Hepatocyte (in vitro differentiated cells): ENCODE measurements around the gene COQ4. TPM values are rescaled to one million over a fixed set of nuclear protein-coding genes. Genes with fewer than 3 reads are reported as not detected.

Experiments
- DNase-seq: peaks from one replicate; pipeline ENCODE4 v3.0.0-alpha.2; 2016; ENCODE audit warnings: low spot score
- H2AFZ ChIP-seq: fragments of 200-600 bp; sonication (generic); 2 replicates; pipeline ENCODE4 v1.6.0; 2016; ENCODE audit warnings: antibody characterized with exemption, mild to moderate bottlenecking
- H3K27ac ChIP-seq: fragments of 200-600 bp; sonication (generic); 2 replicates; pipeline ENCODE4 v1.5.1; 2016; ENCODE audit warnings: mild to moderate bottlenecking
- H3K27me3 ChIP-seq: fragments of 200-600 bp; sonication (generic); 2 replicates; pipeline ENCODE4 v1.6.1; 2016
- H3K36me3 ChIP-seq: fragments of 200-600 bp; sonication (generic); replicated peaks from 2 replicates; pipeline ENCODE4 v1.5.1; 2016; ENCODE audit warnings: low read depth; ENCODE audit not compliant: insufficient read depth
- H3K4me1 ChIP-seq: fragments of 200-600 bp; sonication (generic); 2 replicates; pipeline ENCODE4 v1.5.1; 2016; ENCODE audit warnings: mild to moderate bottlenecking, moderate library complexity; ENCODE audit not compliant: insufficient read depth
- H3K4me2 ChIP-seq: fragments of 200-600 bp; sonication (generic); 2 replicates; pipeline ENCODE4 v1.6.0; 2016
- H3K4me3 ChIP-seq: fragments of 200-600 bp; sonication (generic); 2 replicates; pipeline ENCODE4 v1.5.1; 2016; ENCODE audit warnings: mild to moderate bottlenecking
- H3K79me2 ChIP-seq: fragments of 200-600 bp; sonication (generic); 2 replicates; pipeline ENCODE4 v1.6.0; 2017; ENCODE audit warnings: mild to moderate bottlenecking
- H3K9me2 ChIP-seq: fragments of 200-600 bp; sonication (generic); replicated peaks from 2 replicates; pipeline ENCODE4 v1.6.0; 2017; ENCODE audit warnings: mild to moderate bottlenecking; ENCODE audit not compliant: insufficient read depth
- H3K9me3 ChIP-seq: fragments of 200-600 bp; sonication (generic); 2 replicates; pipeline ENCODE4 v1.5.1; 2016; ENCODE audit warnings: low read depth, mild to moderate bottlenecking
- H4K20me1 ChIP-seq: fragments of 200-600 bp; sonication (generic); 2 replicates; pipeline ENCODE4 v1.6.0; 2016; ENCODE audit warnings: mild to moderate bottlenecking; ENCODE audit not compliant: insufficient read depth, poor library complexity, severe bottlenecking
- EZH2 ChIP-seq: fragments of 200-600 bp; sonication (generic); IDR thresholded peaks from 2 replicates; pipeline ENCODE4 v1.6.1; 2016; ENCODE audit warnings: antibody characterized with exemption, mild to moderate bottlenecking, borderline replicate concordance
- EZH2phosphoT487 ChIP-seq: fragments of 200-600 bp; sonication (generic); IDR thresholded peaks from one replicate; pipeline ENCODE4 v1.6.1; 2018; ENCODE audit warnings: antibody characterized with exemption, mild to moderate bottlenecking, low read depth, moderate library complexity; ENCODE audit not compliant: unreplicated experiment, severe bottlenecking
- WGBS: methylation state at CpG from one replicate; pipeline ENCODE4 v1.1.6; 2016; ENCODE audit warnings: low lambda C conversion rate; ENCODE audit errors: missing lambda C conversion rate; 5-methylcytosine and 5-hydroxymethylcytosine counted together
- polyA plus RNA-seq: library from polyadenylated mRNA; unstranded; fragments of >200 nt; fragmentation: Nextera tagmentation; extraction: Ambion mirVana; gene quantifications from 2 replicates; pipeline ENCODE4 v1.2.1, GENCODE V29; 2016
- total RNA-seq: library from RNA; depleted of rRNA; stranded (reverse); fragments of >200 nt; gene quantifications from 2 replicates; pipeline ENCODE4 v1.2.3, GENCODE V29; 2014
- TF ChIP-seq, protein P1 (sequence below): fragments of 200-600 bp; sonication (generic); IDR thresholded peaks from 2 replicates; pipeline ENCODE4 v1.5.1; 2016; ENCODE audit warnings: antibody characterized with exemption, mild to moderate bottlenecking; ENCODE audit not compliant: poor library complexity

COQ4 gene
- total and polyA plus RNA-seq, 2 experiments from 2014 or later: 35.2 to 40.9 TPM

- no peaks in the 10 kb centered on the region for H3K9me2 ChIP-seq
- H3K4me1 ChIP-seq: peaks cover 11% of the 10 kb centered on the region
- no peak overlapping the region for H3K4me2 ChIP-seq
- no peaks in the 10 kb centered on the region for H3K27me3 ChIP-seq
- WGBS: 74% methylated on average over 8 of the region's 8 CpGs
- H3K4me3 ChIP-seq: no peak overlapping the region
- H3K36me3 ChIP-seq: no peaks in the 10 kb centered on the region
- H2AFZ ChIP-seq: no peak overlapping the region
- no peaks in the 10 kb centered on the region for H3K79me2 ChIP-seq
- no peaks in the 10 kb centered on the region for H4K20me1 ChIP-seq
- DNase-seq: no peak
- TF ChIP-seq, protein P1, sequence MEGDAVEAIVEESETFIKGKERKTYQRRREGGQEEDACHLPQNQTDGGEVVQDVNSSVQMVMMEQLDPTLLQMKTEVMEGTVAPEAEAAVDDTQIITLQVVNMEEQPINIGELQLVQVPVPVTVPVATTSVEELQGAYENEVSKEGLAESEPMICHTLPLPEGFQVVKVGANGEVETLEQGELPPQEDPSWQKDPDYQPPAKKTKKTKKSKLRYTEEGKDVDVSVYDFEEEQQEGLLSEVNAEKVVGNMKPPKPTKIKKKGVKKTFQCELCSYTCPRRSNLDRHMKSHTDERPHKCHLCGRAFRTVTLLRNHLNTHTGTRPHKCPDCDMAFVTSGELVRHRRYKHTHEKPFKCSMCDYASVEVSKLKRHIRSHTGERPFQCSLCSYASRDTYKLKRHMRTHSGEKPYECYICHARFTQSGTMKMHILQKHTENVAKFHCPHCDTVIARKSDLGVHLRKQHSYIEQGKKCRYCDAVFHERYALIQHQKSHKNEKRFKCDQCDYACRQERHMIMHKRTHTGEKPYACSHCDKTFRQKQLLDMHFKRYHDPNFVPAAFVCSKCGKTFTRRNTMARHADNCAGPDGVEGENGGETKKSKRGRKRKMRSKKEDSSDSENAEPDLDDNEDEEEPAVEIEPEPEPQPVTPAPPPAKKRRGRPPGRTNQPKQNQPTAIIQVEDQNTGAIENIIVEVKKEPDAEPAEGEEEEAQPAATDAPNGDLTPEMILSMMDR: no peak
- no peak for TF ChIP-seq EZH2
- H3K9me3 ChIP-seq: no peaks in the 10 kb centered on the region
- no peak overlapping the region for H3K27ac ChIP-seq
These were observed 35.5 kb downstream of the COQ4 start for GRCh38 chr9:128358090-128358489.

DNA sequence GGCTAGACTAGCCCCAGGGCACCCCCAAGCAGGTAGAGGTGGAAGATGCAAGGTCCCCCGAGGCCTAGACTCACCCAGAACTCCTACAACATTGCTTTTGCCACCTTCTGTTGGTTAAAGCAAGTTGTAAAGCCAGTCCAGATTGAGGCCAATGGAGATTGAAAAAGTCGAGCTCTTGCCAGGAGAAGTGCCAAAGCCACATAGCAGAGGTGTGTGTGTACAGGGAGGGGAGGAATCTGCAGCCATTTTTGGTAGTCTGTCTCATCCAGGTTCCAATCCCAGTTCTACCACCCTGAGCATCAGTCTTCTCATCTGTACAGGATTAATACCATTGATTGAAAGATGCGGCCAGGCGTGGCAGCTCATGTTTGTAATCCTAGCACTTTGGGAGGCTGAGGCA, 36.2 kb downstream of the COQ4 start:
- H4K20me1 ChIP-seq: no peaks in the 10 kb centered on the region
- no peaks in the 10 kb centered on the region for H3K27me3 ChIP-seq
- H3K9me3 ChIP-seq: no peaks in the 10 kb centered on the region
- TF ChIP-seq EZH2 (no peak), EZH2phosphoT487 (no peak)
- TF ChIP-seq, protein P1: no peak
- 95% methylated on average over 4 of the region's 4 CpGs for WGBS
- no peaks in the 10 kb centered on the region for H3K36me3 ChIP-seq
- H2AFZ ChIP-seq: no peak overlapping the region
- peaks cover 11% of the 10 kb centered on the region for H3K4me1 ChIP-seq
- H3K4me3 ChIP-seq: no peak overlapping the region
- no peaks in the 10 kb centered on the region for H3K79me2 ChIP-seq
- no peaks in the 10 kb centered on the region for H3K9me2 ChIP-seq
- no peak overlapping the region for H3K27ac ChIP-seq
- DNase-seq: no peak
- H3K4me2 ChIP-seq: no peak overlapping the region

- no peaks in the 10 kb centered on the region for H3K27me3 ChIP-seq
- TF ChIP-seq, protein P1: no peak
- TF ChIP-seq EZH2: no peak
- no peak overlapping the region for H3K4me3 ChIP-seq
- no peaks in the 10 kb centered on the region for H3K36me3 ChIP-seq
- no peaks in the 10 kb centered on the region for H3K79me2 ChIP-seq
- H3K9me2 ChIP-seq: no peaks in the 10 kb centered on the region
- peaks cover 22% of the 10 kb centered on the region for H3K4me1 ChIP-seq
- no peak overlapping the region for H3K27ac ChIP-seq
- no peak overlapping the region for H3K4me2 ChIP-seq
- no peaks in the 10 kb centered on the region for H3K9me3 ChIP-seq
- H4K20me1 ChIP-seq: no peaks in the 10 kb centered on the region
- WGBS: 88% methylated on average over 1 of the region's 2 CpGs
- DNase-seq: no peak
- no peak overlapping the region for H2AFZ ChIP-seq
These were observed 38.2 kb downstream of the COQ4 start for GRCh38 chr9:128360826-128361225.
